ENCODE data around the gene WWC2. TPM values are rescaled to one million over a fixed set of nuclear protein-coding genes. Genes with fewer than 3 reads are reported as not detected.

WWC2 gene
- total and polyA plus RNA-seq, 9 donors, result 9.4 to 43.0 (median 32.5) TPM

DNA sequence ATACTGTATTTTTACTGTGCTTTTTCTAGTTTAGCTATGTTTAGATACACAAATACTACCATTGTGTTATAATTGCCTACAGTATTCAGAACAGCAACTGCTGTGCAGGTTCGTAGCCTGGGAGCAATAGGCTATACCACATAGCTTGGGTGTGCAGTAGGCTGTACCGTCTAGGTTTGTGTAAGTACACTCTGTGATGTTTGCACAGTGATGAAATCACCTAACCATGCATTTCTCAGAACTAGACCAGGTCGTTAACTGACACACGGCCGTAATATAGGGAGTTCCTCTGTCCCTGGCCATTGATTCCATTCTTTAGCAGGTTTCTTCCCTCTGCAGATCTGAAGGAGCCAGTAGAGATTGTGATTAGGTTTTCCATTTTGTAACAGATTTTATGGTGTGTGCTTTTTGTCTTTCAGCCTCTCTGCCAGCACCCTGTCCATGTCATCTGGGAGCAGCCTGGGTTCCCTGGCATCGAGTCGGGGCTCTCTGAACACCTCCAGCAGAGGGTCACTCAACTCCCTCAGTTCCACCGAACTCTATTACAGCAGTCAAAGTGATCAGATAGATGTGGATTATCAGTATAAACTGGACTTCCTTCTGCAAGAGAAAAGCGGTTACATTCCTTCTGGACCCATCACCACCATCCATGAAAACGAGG lies 161.6 kb downstream of the WWC2 start:
- Histone ChIP-seq H3K4me1 (ENCODE audit: insufficient read depth) (no peaks in the 10 kb centered on the region), H3K9me3 (no peaks in the 10 kb centered on the region), H3K36me3 (no peaks in the 10 kb centered on the region), H3K4me3 (no peak overlapping the region), H3K27me3 (no peaks in the 10 kb centered on the region), H3K27ac (no peak overlapping the region)
- 88 to 91% (median 88%) methylated on average over 10 of the region's 10 CpGs for WGBS, 3 donors
- no peak for DNase-seq
- TF ChIP-seq POLR2A (IDR thresholded peaks at IDR 0.05), result no peak
- TF ChIP-seq, protein P1, sequence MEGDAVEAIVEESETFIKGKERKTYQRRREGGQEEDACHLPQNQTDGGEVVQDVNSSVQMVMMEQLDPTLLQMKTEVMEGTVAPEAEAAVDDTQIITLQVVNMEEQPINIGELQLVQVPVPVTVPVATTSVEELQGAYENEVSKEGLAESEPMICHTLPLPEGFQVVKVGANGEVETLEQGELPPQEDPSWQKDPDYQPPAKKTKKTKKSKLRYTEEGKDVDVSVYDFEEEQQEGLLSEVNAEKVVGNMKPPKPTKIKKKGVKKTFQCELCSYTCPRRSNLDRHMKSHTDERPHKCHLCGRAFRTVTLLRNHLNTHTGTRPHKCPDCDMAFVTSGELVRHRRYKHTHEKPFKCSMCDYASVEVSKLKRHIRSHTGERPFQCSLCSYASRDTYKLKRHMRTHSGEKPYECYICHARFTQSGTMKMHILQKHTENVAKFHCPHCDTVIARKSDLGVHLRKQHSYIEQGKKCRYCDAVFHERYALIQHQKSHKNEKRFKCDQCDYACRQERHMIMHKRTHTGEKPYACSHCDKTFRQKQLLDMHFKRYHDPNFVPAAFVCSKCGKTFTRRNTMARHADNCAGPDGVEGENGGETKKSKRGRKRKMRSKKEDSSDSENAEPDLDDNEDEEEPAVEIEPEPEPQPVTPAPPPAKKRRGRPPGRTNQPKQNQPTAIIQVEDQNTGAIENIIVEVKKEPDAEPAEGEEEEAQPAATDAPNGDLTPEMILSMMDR (IDR thresholded peaks at IDR 0.05), result no peak
- no peak for TF ChIP-seq EP300 (IDR thresholded peaks at IDR 0.05)
- intact Hi-C loops (cut with DNase I), result loop anchor here in 3 of 4 donors (2.0 to 5.0 kb wide), 3 partner anchors 188 to 323 kb away; no protein-coding TSS in a partner anchor

DNA sequence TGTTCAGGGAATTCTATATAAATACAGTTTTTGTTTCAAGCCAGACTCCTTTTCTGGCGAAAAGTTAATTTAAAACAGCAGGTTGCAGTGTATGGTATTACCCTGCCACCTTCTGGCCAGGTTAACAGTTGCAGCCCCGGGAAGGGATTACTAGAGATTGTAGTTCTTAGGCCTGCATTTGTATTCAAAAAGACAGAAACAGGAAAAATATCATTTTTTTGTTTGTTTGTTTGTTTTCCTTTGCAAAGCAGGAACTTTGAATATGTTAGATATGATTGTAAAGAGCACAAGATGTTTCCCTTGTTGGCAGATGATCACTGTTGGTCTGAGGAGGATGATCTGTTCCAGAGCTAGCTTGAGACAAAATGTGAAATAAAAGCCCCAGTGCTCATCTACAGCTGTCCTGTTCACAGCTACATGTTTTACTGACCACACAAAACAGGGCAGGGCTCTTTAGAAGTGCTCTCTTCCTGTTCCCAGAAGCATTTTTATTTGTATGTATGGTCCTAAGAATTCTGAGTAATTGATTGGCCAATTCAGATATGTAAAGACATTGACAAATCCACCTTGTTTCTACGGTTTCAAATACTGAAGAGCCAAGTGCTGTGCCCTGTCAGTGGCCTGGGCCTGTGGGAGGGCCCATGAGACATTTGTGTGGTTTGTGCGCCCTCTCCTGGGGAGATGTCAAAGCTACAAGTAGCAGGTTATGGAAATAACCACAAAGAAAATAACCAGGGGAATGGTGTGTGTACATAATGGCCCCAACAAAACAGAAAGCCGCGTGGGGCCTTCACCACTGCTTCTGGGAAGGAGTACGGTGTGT lies 163.1 kb downstream of the WWC2 start:
- Histone ChIP-seq H3K36me3 (no peaks in the 10 kb centered on the region), H3K4me1 (ENCODE audit: insufficient read depth) (no peaks in the 10 kb centered on the region), H3K27ac (no peak overlapping the region), H3K9me3 (no peaks in the 10 kb centered on the region), H3K4me3 (no peak overlapping the region), H3K27me3 (no peaks in the 10 kb centered on the region)
- DNase-seq, result peak; percentile 71 to 84 (median 83)
- intact Hi-C loops (cut with DNase I), result loop anchor here in 3 of 4 donors (2.0 to 5.0 kb wide), 3 partner anchors 189 to 325 kb away; no protein-coding TSS in a partner anchor
- TF ChIP-seq, protein P1 (IDR thresholded peaks at IDR 0.05), result peak; percentile 50 to 76 (median 60)
- TF ChIP-seq EP300 (IDR thresholded peaks at IDR 0.05) (no peak), POLR2A (IDR thresholded peaks at IDR 0.05) (no peak)
- 8 to 16% (median 11%) methylated on average over 7 of the region's 7 CpGs for whole genome bisulfite sequencing, 3 donors

DNA sequence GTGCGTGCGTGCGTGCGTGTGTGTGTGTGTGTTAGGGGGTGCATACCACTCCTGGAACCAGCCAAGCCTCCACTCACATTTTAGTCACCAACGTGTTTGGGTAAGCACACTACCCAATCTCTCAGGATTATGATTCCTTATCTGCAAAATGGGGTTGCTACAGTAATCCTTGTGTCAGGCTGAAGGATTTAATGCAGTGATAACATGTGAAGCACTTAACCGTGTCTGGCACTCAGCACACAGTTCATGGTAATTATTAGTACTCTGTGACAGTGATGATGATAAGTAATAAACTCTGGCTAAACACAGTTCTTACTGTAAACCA lies 163.7 kb downstream of the WWC2 start:
- Histone ChIP-seq H3K27ac (no peak overlapping the region), H3K36me3 (no peaks in the 10 kb centered on the region), H3K9me3 (no peaks in the 10 kb centered on the region), H3K4me1 (ENCODE audit: insufficient read depth) (no peaks in the 10 kb centered on the region), H3K4me3 (no peak overlapping the region), H3K27me3 (no peaks in the 10 kb centered on the region)
- DNase-seq, result no peak
- WGBS, 3 donors, result 51 to 63% (median 55%) methylated on average over 6 of the region's 6 CpGs
- no peak for TF ChIP-seq POLR2A (IDR thresholded peaks at IDR 0.05)
- TF ChIP-seq EP300 (IDR thresholded peaks at IDR 0.05), result no peak
- TF ChIP-seq, protein P1 (IDR thresholded peaks at IDR 0.05), result no peak
- intact Hi-C loops (cut with DNase I), result loop anchor here in 2 of 4 donors (2.0 to 5.0 kb wide), 3 partner anchors 190 to 325 kb away; no protein-coding TSS in a partner anchor

DNA sequence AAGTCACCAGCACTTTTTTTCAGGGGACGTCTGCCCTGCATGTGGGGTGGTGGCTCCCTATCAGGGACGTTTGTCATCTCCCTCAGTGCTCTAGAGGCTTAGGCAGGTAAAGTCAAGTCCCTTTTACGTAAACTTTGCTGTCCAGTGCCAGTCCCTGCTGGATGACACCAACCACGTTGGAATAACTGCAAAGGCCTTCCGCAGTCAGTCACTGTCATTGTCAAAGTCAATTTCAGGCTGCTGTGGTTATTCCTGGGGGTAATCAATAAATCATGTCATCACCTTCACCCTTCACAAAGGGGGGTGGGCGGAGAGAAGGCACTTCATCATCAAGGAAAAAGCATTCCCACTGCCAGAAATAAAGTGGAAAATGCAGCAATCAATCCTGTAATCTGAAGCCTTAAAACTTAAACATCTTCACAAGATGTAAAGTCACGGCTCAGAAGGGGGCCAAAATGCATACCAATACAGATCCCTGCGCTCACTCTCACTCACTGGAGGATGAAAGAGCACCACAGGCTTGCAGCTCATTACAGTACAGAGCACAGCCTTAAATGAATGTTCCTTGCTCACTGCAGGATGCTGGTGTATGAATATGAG lies 164.8 kb downstream of the WWC2 start:
- Histone ChIP-seq H3K27me3 (no peaks in the 10 kb centered on the region), H3K27ac (no peak overlapping the region), H3K4me1 (ENCODE audit: insufficient read depth) (no peaks in the 10 kb centered on the region), H3K4me3 (no peak overlapping the region), H3K36me3 (no peaks in the 10 kb centered on the region), H3K9me3 (no peaks in the 10 kb centered on the region)
- TF ChIP-seq EP300 (IDR thresholded peaks at IDR 0.05) (no peak), POLR2A (IDR thresholded peaks at IDR 0.05) (no peak)
- TF ChIP-seq, protein P1 (IDR thresholded peaks at IDR 0.05), result no peak
- no peak for DNase-seq
- intact Hi-C loops (cut with DNase I), result loop anchor here in 2 of 4 donors (2.0 to 5.0 kb wide), 3 partner anchors 191 to 327 kb away; no protein-coding TSS in a partner anchor
- WGBS, 3 donors, result 81 to 84% (median 82%) methylated on average over 8 of the region's 8 CpGs
